ENCODE results near the gene ELMO1. TPM values are rescaled to one million over a fixed set of nuclear protein-coding genes. Genes with fewer than 3 reads are reported as not detected.

The ELMO1 gene
- total RNA-seq, 1 experiment from 2014 or later, result 7.8 TPM

DNA sequence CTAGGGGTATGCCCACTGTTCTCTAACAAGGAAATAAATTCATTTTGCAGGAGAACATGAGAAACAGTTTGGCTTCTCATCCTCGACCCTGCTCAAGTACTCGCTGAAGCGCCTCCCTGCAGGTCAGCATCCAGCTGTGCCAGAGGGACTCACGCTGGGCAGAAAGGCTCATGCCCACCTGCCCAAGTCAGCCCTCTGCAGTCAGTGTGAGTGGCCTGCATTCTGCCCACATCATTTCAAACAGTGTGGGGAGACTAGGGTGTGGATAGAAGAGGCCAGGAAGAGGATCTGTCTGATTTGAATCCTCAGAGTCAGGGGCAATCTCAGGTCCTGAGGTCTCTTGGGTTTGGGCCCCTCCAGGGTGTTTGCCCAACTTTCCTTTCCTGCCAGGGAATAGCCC is 297.8 kb downstream of the ELMO1 start:
- no peak overlapping the region for H2BK20ac ChIP-seq (ENCODE audit: low read depth, low read length, poor library complexity, severe bottlenecking)
- H3K14ac ChIP-seq (ENCODE audit: insufficient read depth, low read length), result no peak overlapping the region; the same call in 1 of the 2 replicates
- H3K4me1 Mint-ChIP-seq, result peaks cover 21 to 22% of the 10 kb centered on the region in 2 experiments
- H3K4me1 ChIP-seq (ENCODE audit: insufficient read depth, low read length), result no peaks in the 10 kb centered on the region
- no peaks in the 10 kb centered on the region for H3K79me1 ChIP-seq (ENCODE audit: insufficient read depth, low read depth, low read length, poor library complexity, severe bottlenecking)
- H3K23me2 ChIP-seq (ENCODE audit: insufficient read length, low read depth, low read length, poor library complexity, severe bottlenecking), result no peaks in the 10 kb centered on the region
- H3K9me3 Mint-ChIP-seq, result peaks cover 3 to 6% of the 10 kb centered on the region in 2 experiments; a peak in 3 of 5 replicates
- H3K23ac ChIP-seq (ENCODE audit: insufficient read length, low read depth, low read length), result no peak overlapping the region
- no peaks in the 10 kb centered on the region for H3K9me3 ChIP-seq (ENCODE audit: control insufficient read depth, low read depth, low read length)
- H2BK120ac ChIP-seq (ENCODE audit: low read depth, low read length, poor library complexity, severe bottlenecking), result no peak overlapping the region
- H3K27me3 ChIP-seq (ENCODE audit: insufficient read depth, low read length), result no peaks in the 10 kb centered on the region
- no peak overlapping the region for H2AFZ ChIP-seq (ENCODE audit: low read length)
- H3K27ac Mint-ChIP-seq, result no peak overlapping the region; a peak in 1 of 7 replicates
- no peak for DNase-seq
- no peak overlapping the region for H3K27ac ChIP-seq (ENCODE audit: insufficient read length, low read depth, low read length)
- H4K8ac ChIP-seq (replicated peaks; ENCODE audit: insufficient read length, low read depth, low read length), result no peak overlapping the region
- no peak overlapping the region for H2BK15ac ChIP-seq (ENCODE audit: low read depth, low read length)
- no CpG with 5 or more reads among the region's 4 CpGs for WGBS (ENCODE audit: extremely low coverage, insufficient read length, low lambda C conversion rate)
- no peak overlapping the region for H2BK5ac ChIP-seq (ENCODE audit: insufficient read length, low read length)
- H3K56ac ChIP-seq (ENCODE audit: insufficient read length, low read depth, low read length), result no peak overlapping the region
- no peak overlapping the region for H3K4me3 Mint-ChIP-seq
- H4K20me1 ChIP-seq (ENCODE audit: control insufficient read depth, insufficient read depth, insufficient read length), result no peaks in the 10 kb centered on the region
- TF ChIP-seq, protein P1, sequence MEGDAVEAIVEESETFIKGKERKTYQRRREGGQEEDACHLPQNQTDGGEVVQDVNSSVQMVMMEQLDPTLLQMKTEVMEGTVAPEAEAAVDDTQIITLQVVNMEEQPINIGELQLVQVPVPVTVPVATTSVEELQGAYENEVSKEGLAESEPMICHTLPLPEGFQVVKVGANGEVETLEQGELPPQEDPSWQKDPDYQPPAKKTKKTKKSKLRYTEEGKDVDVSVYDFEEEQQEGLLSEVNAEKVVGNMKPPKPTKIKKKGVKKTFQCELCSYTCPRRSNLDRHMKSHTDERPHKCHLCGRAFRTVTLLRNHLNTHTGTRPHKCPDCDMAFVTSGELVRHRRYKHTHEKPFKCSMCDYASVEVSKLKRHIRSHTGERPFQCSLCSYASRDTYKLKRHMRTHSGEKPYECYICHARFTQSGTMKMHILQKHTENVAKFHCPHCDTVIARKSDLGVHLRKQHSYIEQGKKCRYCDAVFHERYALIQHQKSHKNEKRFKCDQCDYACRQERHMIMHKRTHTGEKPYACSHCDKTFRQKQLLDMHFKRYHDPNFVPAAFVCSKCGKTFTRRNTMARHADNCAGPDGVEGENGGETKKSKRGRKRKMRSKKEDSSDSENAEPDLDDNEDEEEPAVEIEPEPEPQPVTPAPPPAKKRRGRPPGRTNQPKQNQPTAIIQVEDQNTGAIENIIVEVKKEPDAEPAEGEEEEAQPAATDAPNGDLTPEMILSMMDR (conservative IDR thresholded peaks at IDR 0.05), result no peak
- H3T11ph ChIP-seq (ENCODE audit: low read length), result no peak overlapping the region
- H2AK5ac ChIP-seq (ENCODE audit: insufficient read length, low read length), result no peak overlapping the region
- H3K36me3 Mint-ChIP-seq (ENCODE audit: insufficient read depth in 1 of 3, low read depth in 3 of 3), result peaks cover 0 to 2% (median 0%) of the 10 kb centered on the region in 3 experiments; a peak in 3 of 7 replicates
- no peak overlapping the region for H3K9ac ChIP-seq (ENCODE audit: extremely low read depth, insufficient read length, low read length)
- no peak overlapping the region for H3K4me2 ChIP-seq (ENCODE audit: insufficient read depth, insufficient read length, low read length)
- H2BK12ac ChIP-seq (ENCODE audit: insufficient read length, low read depth, low read length), result no peak overlapping the region
- no peaks in the 10 kb centered on the region for H3K79me2 ChIP-seq (ENCODE audit: insufficient read depth, low read length)
- no peak overlapping the region for H3K18ac ChIP-seq (ENCODE audit: insufficient read length, low read depth, low read length)
- H3K4ac ChIP-seq (ENCODE audit: low read depth, low read length), result no peak overlapping the region
- no peaks in the 10 kb centered on the region for H3K27me3 Mint-ChIP-seq (ENCODE audit: low read depth)
- H4K91ac ChIP-seq (ENCODE audit: insufficient read length, low read depth, low read length), result no peak overlapping the region
- no peak overlapping the region for H4K5ac ChIP-seq (ENCODE audit: insufficient read length, low read depth, low read length)
